Loucy (cell line): ENCODE measurements around the gene MRGPRE.

Experiments used
- CTCF ChIP-seq: fragments of 200-600 bp; sonication (generic); conservative IDR thresholded peaks from 2 replicates; pipeline ENCODE4 v1.5.1; 2014; ENCODE audit warnings: mild to moderate bottlenecking, antibody characterized with exemption, low read length
- EZH2phosphoT487 ChIP-seq: fragments of 200-600 bp; IDR thresholded peaks from 2 replicates; pipeline ENCODE4 v1.6.1; 2018; ENCODE audit warnings: antibody characterized with exemption, mild to moderate bottlenecking, moderate library complexity, borderline replicate concordance

- TF ChIP-seq CTCF (no peak), EZH2phosphoT487 (no peak)
Measured at GRCh38 chr11:3199537-3200295, 32.5 kb downstream of the MRGPRE start.
